Hepatocyte (in vitro differentiated cells): ENCODE results near the gene CISD2. TPM values are rescaled to one million over a fixed set of nuclear protein-coding genes. Genes with fewer than 3 reads are reported as not detected.

Experiments
- DNase-seq: peaks from one replicate; pipeline ENCODE4 v3.0.0-alpha.2; 2016; ENCODE audit warnings: low spot score
- H2AFZ ChIP-seq: fragments of 200-600 bp; sonication (generic); 2 replicates; pipeline ENCODE4 v1.6.0; 2016; ENCODE audit warnings: antibody characterized with exemption, mild to moderate bottlenecking
- H3K27ac ChIP-seq: fragments of 200-600 bp; sonication (generic); 2 replicates; pipeline ENCODE4 v1.5.1; 2016; ENCODE audit warnings: mild to moderate bottlenecking
- H3K27me3 ChIP-seq: fragments of 200-600 bp; sonication (generic); 2 replicates; pipeline ENCODE4 v1.6.1; 2016
- H3K36me3 ChIP-seq: fragments of 200-600 bp; sonication (generic); replicated peaks from 2 replicates; pipeline ENCODE4 v1.5.1; 2016; ENCODE audit warnings: low read depth; ENCODE audit not compliant: insufficient read depth
- H3K4me1 ChIP-seq: fragments of 200-600 bp; sonication (generic); 2 replicates; pipeline ENCODE4 v1.5.1; 2016; ENCODE audit warnings: mild to moderate bottlenecking, moderate library complexity; ENCODE audit not compliant: insufficient read depth
- H3K4me2 ChIP-seq: fragments of 200-600 bp; sonication (generic); 2 replicates; pipeline ENCODE4 v1.6.0; 2016
- H3K4me3 ChIP-seq: fragments of 200-600 bp; sonication (generic); 2 replicates; pipeline ENCODE4 v1.5.1; 2016; ENCODE audit warnings: mild to moderate bottlenecking
- H3K79me2 ChIP-seq: fragments of 200-600 bp; sonication (generic); 2 replicates; pipeline ENCODE4 v1.6.0; 2017; ENCODE audit warnings: mild to moderate bottlenecking
- H3K9me2 ChIP-seq: fragments of 200-600 bp; sonication (generic); replicated peaks from 2 replicates; pipeline ENCODE4 v1.6.0; 2017; ENCODE audit warnings: mild to moderate bottlenecking; ENCODE audit not compliant: insufficient read depth
- H3K9me3 ChIP-seq: fragments of 200-600 bp; sonication (generic); 2 replicates; pipeline ENCODE4 v1.5.1; 2016; ENCODE audit warnings: low read depth, mild to moderate bottlenecking
- H4K20me1 ChIP-seq: fragments of 200-600 bp; sonication (generic); 2 replicates; pipeline ENCODE4 v1.6.0; 2016; ENCODE audit warnings: mild to moderate bottlenecking; ENCODE audit not compliant: insufficient read depth, poor library complexity, severe bottlenecking
- CTCF ChIP-seq: fragments of 200-600 bp; sonication (generic); IDR thresholded peaks from 2 replicates; pipeline ENCODE4 v1.5.1; 2016; ENCODE audit warnings: antibody characterized with exemption, mild to moderate bottlenecking; ENCODE audit not compliant: poor library complexity
- EZH2 ChIP-seq: fragments of 200-600 bp; sonication (generic); IDR thresholded peaks from 2 replicates; pipeline ENCODE4 v1.6.1; 2016; ENCODE audit warnings: antibody characterized with exemption, mild to moderate bottlenecking, borderline replicate concordance
- EZH2phosphoT487 ChIP-seq: fragments of 200-600 bp; sonication (generic); IDR thresholded peaks from one replicate; pipeline ENCODE4 v1.6.1; 2018; ENCODE audit warnings: antibody characterized with exemption, mild to moderate bottlenecking, low read depth, moderate library complexity; ENCODE audit not compliant: unreplicated experiment, severe bottlenecking
- WGBS: methylation state at CpG from one replicate; pipeline ENCODE4 v1.1.6; 2016; ENCODE audit warnings: low lambda C conversion rate; ENCODE audit errors: missing lambda C conversion rate; 5-methylcytosine and 5-hydroxymethylcytosine counted together
- polyA plus RNA-seq: library from polyadenylated mRNA; unstranded; fragments of >200 nt; fragmentation: Nextera tagmentation; extraction: Ambion mirVana; gene quantifications from 2 replicates; pipeline ENCODE4 v1.2.1, GENCODE V29; 2016
- total RNA-seq: library from RNA; depleted of rRNA; stranded (reverse); fragments of >200 nt; gene quantifications from 2 replicates; pipeline ENCODE4 v1.2.3, GENCODE V29; 2014

CISD2 gene
- total and polyA plus RNA-seq, 2 experiments from 2014 or later = 58.4 to 76.7 TPM

DNA sequence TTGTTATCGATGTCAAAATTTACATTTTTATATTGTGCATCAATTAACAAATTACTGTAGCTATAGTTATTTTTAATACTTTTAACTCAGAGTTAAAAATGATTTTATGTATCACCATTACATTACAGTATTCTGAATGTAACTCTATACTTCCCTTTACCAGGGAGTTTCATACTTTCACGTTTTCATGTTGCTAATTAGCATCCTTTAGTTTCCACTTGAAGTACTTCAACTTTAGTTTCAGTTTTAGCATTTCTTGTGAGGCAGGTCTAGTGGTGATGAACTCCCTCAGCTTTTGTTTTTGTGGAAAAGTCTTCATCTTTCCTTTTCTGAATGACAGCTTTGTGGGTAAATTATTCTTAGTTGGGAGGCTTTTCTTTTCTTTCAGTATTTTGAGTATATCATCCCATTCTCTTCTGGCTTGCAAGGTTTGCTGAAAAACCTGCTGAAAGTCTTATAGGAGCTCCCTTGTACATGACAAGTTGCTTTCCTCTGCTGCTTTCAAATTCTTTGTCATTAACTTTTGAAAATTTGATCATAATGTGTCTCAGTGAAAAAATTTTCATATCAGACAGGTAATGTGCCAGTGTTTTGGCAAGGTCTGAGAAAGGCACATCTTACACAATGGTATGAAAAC lies 9.8 kb upstream of the CISD2 start:
- TF ChIP-seq EZH2 (no peak), EZH2phosphoT487 (no peak), CTCF (no peak)
- H3K4me2 ChIP-seq = no peak overlapping the region
- no peaks in the 10 kb centered on the region for H4K20me1 ChIP-seq
- no peaks in the 10 kb centered on the region for H3K9me3 ChIP-seq
- no peak overlapping the region for H2AFZ ChIP-seq
- H3K36me3 ChIP-seq = no peaks in the 10 kb centered on the region
- H3K4me3 ChIP-seq = no peak overlapping the region
- no peaks in the 10 kb centered on the region for H3K27me3 ChIP-seq
- peaks cover 4% of the 10 kb centered on the region for H3K79me2 ChIP-seq
- 94% methylated on average over 2 of the region's 2 CpGs for WGBS
- H3K4me1 ChIP-seq = no peaks in the 10 kb centered on the region
- H3K27ac ChIP-seq = no peak overlapping the region
- DNase-seq = no peak
- no peaks in the 10 kb centered on the region for H3K9me2 ChIP-seq

GRCh38 chr4:102860611-102861324 lies 8.0 kb upstream of the CISD2 start:
- no peak overlapping the region for H3K4me2 ChIP-seq
- H3K4me3 ChIP-seq = no peak overlapping the region
- no peaks in the 10 kb centered on the region for H3K9me2 ChIP-seq
- H3K27ac ChIP-seq = no peak overlapping the region
- 98% methylated on average over 2 of the region's 2 CpGs for WGBS
- DNase-seq = no peak
- H3K4me1 ChIP-seq = no peaks in the 10 kb centered on the region
- peaks cover 16% of the 10 kb centered on the region for H3K79me2 ChIP-seq
- TF ChIP-seq CTCF (no peak), EZH2phosphoT487 (no peak), EZH2 (no peak)
- no peaks in the 10 kb centered on the region for H4K20me1 ChIP-seq
- no peak overlapping the region for H2AFZ ChIP-seq
- no peaks in the 10 kb centered on the region for H3K9me3 ChIP-seq
- H3K27me3 ChIP-seq = no peaks in the 10 kb centered on the region
- no peaks in the 10 kb centered on the region for H3K36me3 ChIP-seq

GRCh38 chr4:102862016-102862415 lies 6.8 kb upstream of the CISD2 start:
- Histone ChIP-seq H3K36me3 (no peaks in the 10 kb centered on the region), H2AFZ (no peak overlapping the region), H3K27me3 (no peaks in the 10 kb centered on the region), H3K4me1 (no peaks in the 10 kb centered on the region), H4K20me1 (no peaks in the 10 kb centered on the region), H3K27ac (no peak overlapping the region), H3K4me2 (no peak overlapping the region), H3K4me3 (no peak overlapping the region), H3K9me3 (no peaks in the 10 kb centered on the region), H3K79me2 (peaks cover 25% of the 10 kb centered on the region), H3K9me2 (no peaks in the 10 kb centered on the region)
- TF ChIP-seq EZH2 = no peak
- TF ChIP-seq EZH2phosphoT487 = no peak
- no peak for TF ChIP-seq CTCF
- WGBS = 88% methylated on average over 1 of the region's 1 CpG
- DNase-seq = no peak
